Measurements from ENCODE around the gene DCDC2. TPM values are rescaled to one million over a fixed set of nuclear protein-coding genes. Genes with fewer than 3 reads are reported as not detected.
"Not testable (repeated sequence)": the region's sequence is repeated elsewhere in the genome, so short reads cannot be mapped to it uniquely, and the experiment has no call there.

DCDC2 gene
- total and polyA plus RNA-seq, 8 donors = 13.1 to 40.4 (median 21.1) TPM

DNA sequence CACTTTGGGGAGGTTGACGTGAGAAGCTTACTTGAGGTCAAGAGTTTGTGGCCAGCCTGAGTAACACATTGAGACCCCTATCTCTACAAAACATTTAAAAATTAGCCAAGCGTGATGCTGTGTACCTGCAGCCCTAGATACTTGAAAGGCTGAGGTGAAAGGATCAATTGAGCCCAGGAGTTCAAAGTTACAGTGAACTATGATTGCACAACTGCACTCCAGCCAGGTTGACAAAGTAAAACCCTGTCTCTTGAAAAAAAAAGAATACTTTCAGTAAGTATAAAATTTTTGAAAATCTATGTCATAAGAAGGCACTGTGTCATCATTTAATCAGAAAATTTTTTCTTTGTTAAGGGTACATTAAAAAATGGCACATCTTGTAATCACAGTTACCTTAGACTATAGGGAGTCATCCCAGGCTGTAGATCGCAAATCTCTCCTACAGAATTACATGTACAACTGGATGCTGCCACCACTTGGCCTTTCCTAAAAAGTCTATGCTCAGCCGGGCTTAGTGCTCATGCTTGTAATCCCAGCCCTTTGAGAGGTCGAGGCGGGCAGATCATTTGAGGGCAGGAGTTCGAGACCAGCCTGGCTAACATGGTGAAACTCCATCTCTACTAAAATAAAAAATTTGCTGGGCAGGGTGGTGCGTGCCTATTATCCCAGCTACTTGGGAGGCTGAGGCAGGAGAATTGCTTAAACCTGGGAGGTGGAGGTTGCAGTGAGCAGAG is 27.8 kb upstream of the DCDC2 start:
- 42 to 50% methylated on average over 8 of the region's 8 CpGs for WGBS, 2 donors
- Histone ChIP-seq H3K4me3 (no peak overlapping the region), H3K4me1 (no peaks in the 10 kb centered on the region), H3K9me3 (no peaks in the 10 kb centered on the region), H3K27ac (peak overlapping the region in 2 of 4 donors; percentile 2 to 20), H3K36me3 (no peaks in the 10 kb centered on the region), H3K27me3 (no peaks in the 10 kb centered on the region)
- no peak for TF ChIP-seq CTCF (IDR thresholded peaks at IDR 0.05)
- DNase-seq (no peak), FAIRE-seq (no peak), ATAC-seq (peak in 1 of 4 donors; percentile 49)
- intact Hi-C loops (cut with DNase I) = loop anchor here in 2 of 3 donors (5.0 to 10.0 kb wide), 2 partner anchors 98 to 101 kb away; no protein-coding TSS in a partner anchor

GRCh38 chr6:24384369-24385130 is 26.7 kb upstream of the DCDC2 start:
- WGBS, 2 donors = 80 to 84% methylated on average over 5 of the region's 5 CpGs
- peak overlapping the region in 1 of 4 donors; percentile 20 for H3K27ac ChIP-seq
- not testable (repeated sequence) for H3K27me3 ChIP-seq, H3K9me3 ChIP-seq, FAIRE-seq, H3K4me3 ChIP-seq, DNase-seq, H3K4me1 ChIP-seq, ATAC-seq, H3K36me3 ChIP-seq
- intact Hi-C loops (cut with DNase I) = loop anchor here in 2 of 3 donors (5.0 to 10.0 kb wide), 2 partner anchors 97 to 100 kb away; no protein-coding TSS in a partner anchor

DNA sequence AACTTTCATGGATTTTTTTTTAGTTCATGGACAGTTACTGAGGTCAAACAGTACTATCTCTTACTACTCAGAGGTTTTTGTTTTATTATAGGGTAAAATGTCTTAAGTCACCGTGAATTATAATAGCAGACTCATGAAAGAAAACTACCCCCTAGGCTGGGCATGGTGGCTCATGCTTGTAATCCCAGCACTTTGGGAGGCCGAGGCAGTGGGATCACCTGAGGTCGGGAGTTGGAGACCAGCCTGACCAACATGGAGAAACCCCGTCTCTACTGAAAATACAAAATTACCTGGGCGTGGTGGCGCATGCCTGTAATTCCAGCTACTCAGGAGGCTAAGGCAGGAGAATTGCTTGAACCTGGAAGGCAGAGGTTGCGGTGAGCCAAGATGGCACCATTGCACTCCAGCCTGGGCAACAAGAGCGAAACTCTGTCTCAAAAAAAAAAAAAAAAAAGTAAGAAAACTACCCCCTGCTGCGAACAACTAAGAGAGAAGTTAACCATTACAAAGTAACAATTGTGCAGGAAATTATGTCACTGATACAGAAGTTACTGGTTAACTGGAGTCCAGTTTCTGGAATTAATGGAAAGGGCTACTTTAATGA is 25.1 kb upstream of the DCDC2 start:
- WGBS, 2 donors = 69 to 74% methylated on average over 9 of the region's 9 CpGs
- ATAC-seq = peak; percentile 67 to 81 (median 77)
- intact Hi-C loops (cut with DNase I) = loop anchor here in 1 of 3 donors (10.0 kb wide), 1 partner anchor 98 kb away; no protein-coding TSS in a partner anchor
- FAIRE-seq, H3K4me1 ChIP-seq, H3K9me3 ChIP-seq, H3K27me3 ChIP-seq, H3K36me3 ChIP-seq, H3K4me3 ChIP-seq, DNase-seq: not testable (repeated sequence)
- peak overlapping the region in 3 of 4 donors; percentile 75 to 79 (median 78) for H3K27ac ChIP-seq

GRCh38 chr6:24382220-24382540 is 24.3 kb upstream of the DCDC2 start:
- intact Hi-C loops (cut with DNase I) = loop anchor here in 1 of 3 donors (10.0 kb wide), 1 partner anchor 97 kb away; no protein-coding TSS in a partner anchor
- Histone ChIP-seq H3K9me3 (no peaks in the 10 kb centered on the region), H3K4me3 (peak overlapping the region in 1 of 4 donors; percentile 2), H3K36me3 (no peaks in the 10 kb centered on the region), H3K4me1 (no peaks in the 10 kb centered on the region), H3K27me3 (no peaks in the 10 kb centered on the region), H3K27ac (peak overlapping the region in 3 of 4 donors; percentile 75 to 79 (median 78))
- no peak for TF ChIP-seq CTCF (IDR thresholded peaks at IDR 0.05)
- FAIRE-seq = no peak
- DNase-seq = no peak
- ATAC-seq = peak; percentile 35 to 47 (median 43)
- 54 to 57% methylated on average over 1 of the region's 1 CpG for WGBS, 2 donors

DNA sequence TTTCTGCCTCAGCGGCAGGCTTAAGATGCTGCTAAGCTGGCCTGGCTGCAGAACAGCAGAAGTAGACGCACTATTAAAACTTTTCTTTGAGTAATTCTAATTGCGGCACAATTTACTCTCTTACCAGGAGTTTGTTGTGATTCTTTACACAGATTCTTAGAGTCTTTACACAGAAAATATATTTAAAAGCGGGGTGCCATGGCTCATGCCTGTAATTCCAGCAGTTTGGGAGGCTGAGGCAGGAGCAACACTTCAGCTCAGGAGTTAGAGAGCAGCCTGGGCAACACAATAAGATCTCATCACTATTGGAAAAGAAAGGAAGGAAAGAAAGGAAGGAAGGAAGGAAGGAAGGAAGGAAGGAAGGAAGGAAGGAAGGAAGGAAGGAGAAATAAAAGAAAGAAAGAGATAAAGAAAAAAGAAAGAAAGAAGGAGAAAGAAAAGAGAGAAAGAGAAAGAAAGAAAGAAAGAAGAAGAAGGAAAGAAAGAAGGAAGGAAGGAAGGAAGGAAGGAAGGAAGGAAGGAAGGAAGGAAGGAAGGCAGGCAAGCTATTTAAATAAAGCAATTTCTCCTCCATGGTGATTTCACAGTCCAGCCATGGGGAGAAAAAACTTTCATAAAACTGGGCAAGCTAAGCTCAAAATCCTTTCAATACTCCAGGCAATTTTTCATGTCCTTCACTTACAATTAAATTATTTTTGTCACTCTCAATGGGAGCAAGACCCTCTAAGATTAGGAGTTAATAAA is 23.8 kb upstream of the DCDC2 start:
- Histone ChIP-seq H3K27me3 (no peaks in the 10 kb centered on the region), H3K4me3 (peak overlapping the region in 1 of 4 donors; percentile 2), H3K4me1 (no peaks in the 10 kb centered on the region), H3K27ac (peak overlapping the region in 3 of 4 donors; percentile 39 to 78 (median 75)), H3K36me3 (no peaks in the 10 kb centered on the region), H3K9me3 (no peaks in the 10 kb centered on the region)
- intact Hi-C loops (cut with DNase I) = loop anchor here in 1 of 3 donors (10.0 kb wide), 1 partner anchor 97 kb away; no protein-coding TSS in a partner anchor
- TF ChIP-seq CTCF (IDR thresholded peaks at IDR 0.05) = no peak
- WGBS, 2 donors = 84 to 87% methylated on average over 4 of the region's 4 CpGs
- FAIRE-seq (no peak), DNase-seq (no peak), ATAC-seq (no peak)

All from pancreas (tissue), 10 donors.